Keratinocyte (primary cell): ENCODE measurements around the gene CIRBP. TPM values are rescaled to one million over a fixed set of nuclear protein-coding genes. Genes with fewer than 3 reads are reported as not detected.

ENCODE experiments used
- DNase-seq: peaks from one replicate; pipeline ENCODE4 v3.0.0-alpha.2; 2011; ENCODE audit warnings: low read depth, missing footprints, low spot score
- FAIRE-seq: peaks from 2 replicates; lab custom pipeline; 2011; peaks lifted over from hg19 to GRCh38; lab: Jason Lieb, UNC
- H2AFZ ChIP-seq: 2 replicates; pipeline ENCODE4 v1.6.0; 2012; ENCODE audit warnings: low read length, control low read depth, inconsistent platforms; ENCODE audit not compliant: control insufficient read depth
- H3K27ac ChIP-seq: 2 replicates; pipeline ENCODE4 v1.5.1; 2011; ENCODE audit warnings: low read length; ENCODE audit not compliant: control insufficient read depth, insufficient read depth
- H3K27me3 ChIP-seq: 3 replicates; pipeline ENCODE4 v1.6.0; 2011; ENCODE audit warnings: low read length; ENCODE audit not compliant: control insufficient read depth, insufficient read depth; ENCODE audit errors: extremely low read depth
- H3K36me3 ChIP-seq, 2 experiments: 2 replicates in 1 of 2; 3 replicates in 1 of 2; pipeline ENCODE4 v1.5.1; 2011; ENCODE audit warnings: low read length in 2 of 2, mild to moderate bottlenecking in 1 of 2; ENCODE audit not compliant: control insufficient read depth in 2 of 2, insufficient read depth in 2 of 2; ENCODE audit errors: extremely low read depth in 1 of 2
- H3K4me1 ChIP-seq: 3 replicates; pipeline ENCODE4 v1.5.1; 2011; ENCODE audit warnings: low read length; ENCODE audit not compliant: control insufficient read depth, insufficient read depth; ENCODE audit errors: extremely low read depth
- H3K4me2 ChIP-seq: 3 replicates; pipeline ENCODE4 v1.6.0; 2011; ENCODE audit warnings: low read depth, low read length; ENCODE audit not compliant: control insufficient read depth, insufficient read depth; ENCODE audit errors: extremely low read depth
- H3K4me3 ChIP-seq, 3 experiments: fragments of 200-600 bp in 1 of 3; sonication (generic) in 1 of 3; 2 replicates in 2 of 3; 3 replicates in 1 of 3; pipeline ENCODE4 v1.5.1; 2011 to 2016; ENCODE audit warnings: low read length in 3 of 3, mild to moderate bottlenecking in 3 of 3, control low read depth in 2 of 3, inconsistent platforms in 1 of 3, low read depth in 1 of 3, mixed read lengths in 1 of 3, mixed run types in 1 of 3, moderate library complexity in 1 of 3; ENCODE audit not compliant: control insufficient read depth in 2 of 3, insufficient read depth in 2 of 3; ENCODE audit errors: extremely low read depth in 1 of 3
- H3K79me2 ChIP-seq: 2 replicates; pipeline ENCODE4 v1.6.0; 2012; ENCODE audit warnings: low read length; ENCODE audit not compliant: control insufficient read depth, insufficient read depth
- H3K9ac ChIP-seq: 3 replicates; pipeline ENCODE4 v1.6.0; 2011; ENCODE audit warnings: low read length; ENCODE audit not compliant: control insufficient read depth, insufficient read depth; ENCODE audit errors: extremely low read depth
- H3K9me1 ChIP-seq: 3 replicates; pipeline ENCODE4 v1.6.0; 2011; ENCODE audit warnings: low read length; ENCODE audit not compliant: control insufficient read depth, insufficient read depth; ENCODE audit errors: extremely low read depth
- H3K9me3 ChIP-seq: 2 replicates; pipeline ENCODE4 v1.5.1; 2012; ENCODE audit warnings: low read depth, low read length; ENCODE audit not compliant: control insufficient read depth
- H4K20me1 ChIP-seq: 3 replicates; pipeline ENCODE4 v1.6.0; 2011; ENCODE audit warnings: low read length; ENCODE audit not compliant: control insufficient read depth, insufficient read depth; ENCODE audit errors: extremely low read depth
- EZH2 ChIP-seq: IDR thresholded peaks from one replicate; pipeline ENCODE4 v1.6.1; 2012; ENCODE audit warnings: inconsistent platforms, mild to moderate bottlenecking, low read length, moderate library complexity
- dilution Hi-C: fragments of 300-500 bp; cut with MboI; formaldehyde crosslinking; loops from one replicate; pipeline ENCODE4 v1.7.0; 2020; ENCODE audit warnings: low sequenced_read_pairs; ENCODE audit not compliant: extremely low pct_ligation_motif_present
- polyA plus RNA-seq, 5 experiments: library from polyadenylated mRNA; depleted of rRNA in 3 of 5; stranded (reverse) in 3 of 5; stranded (forward) in 1 of 5; unstranded in 1 of 5; fragments of >200 nt; gene quantifications; 1 replicate in 1 of 5; 2 replicates in 3 of 5; 3 replicates in 1 of 5; pipeline versions ENCODE4 v1.2.1 to v1.2.3, GENCODE V29; 2011 to 2012; ENCODE audit warnings: missing spikeins in 2 of 5, low read depth in 1 of 5, low replicate concordance in 1 of 5
- TF ChIP-seq, protein P1 (sequence below), 3 experiments: IDR thresholded peaks in 1 of 3; conservative IDR thresholded peaks in 1 of 3; optimal IDR thresholded peaks in 1 of 3; 2 replicates in 2 of 3; 3 replicates in 1 of 3; pipeline versions ENCODE3 to v1.5.1; 2011; ENCODE audit warnings: low read length in 3 of 3, mild to moderate bottlenecking in 3 of 3, moderate library complexity in 2 of 3, control low read depth in 1 of 3, inconsistent platforms in 1 of 3; ENCODE audit not compliant: insufficient read depth in 2 of 3; ENCODE audit errors: extremely low read depth in 1 of 3

CIRBP gene
- polyA plus RNA-seq, 1 donor (not counting 4 experiments of a cell fraction or from before 2014, with no cell fraction given) = 113 TPM

DNA sequence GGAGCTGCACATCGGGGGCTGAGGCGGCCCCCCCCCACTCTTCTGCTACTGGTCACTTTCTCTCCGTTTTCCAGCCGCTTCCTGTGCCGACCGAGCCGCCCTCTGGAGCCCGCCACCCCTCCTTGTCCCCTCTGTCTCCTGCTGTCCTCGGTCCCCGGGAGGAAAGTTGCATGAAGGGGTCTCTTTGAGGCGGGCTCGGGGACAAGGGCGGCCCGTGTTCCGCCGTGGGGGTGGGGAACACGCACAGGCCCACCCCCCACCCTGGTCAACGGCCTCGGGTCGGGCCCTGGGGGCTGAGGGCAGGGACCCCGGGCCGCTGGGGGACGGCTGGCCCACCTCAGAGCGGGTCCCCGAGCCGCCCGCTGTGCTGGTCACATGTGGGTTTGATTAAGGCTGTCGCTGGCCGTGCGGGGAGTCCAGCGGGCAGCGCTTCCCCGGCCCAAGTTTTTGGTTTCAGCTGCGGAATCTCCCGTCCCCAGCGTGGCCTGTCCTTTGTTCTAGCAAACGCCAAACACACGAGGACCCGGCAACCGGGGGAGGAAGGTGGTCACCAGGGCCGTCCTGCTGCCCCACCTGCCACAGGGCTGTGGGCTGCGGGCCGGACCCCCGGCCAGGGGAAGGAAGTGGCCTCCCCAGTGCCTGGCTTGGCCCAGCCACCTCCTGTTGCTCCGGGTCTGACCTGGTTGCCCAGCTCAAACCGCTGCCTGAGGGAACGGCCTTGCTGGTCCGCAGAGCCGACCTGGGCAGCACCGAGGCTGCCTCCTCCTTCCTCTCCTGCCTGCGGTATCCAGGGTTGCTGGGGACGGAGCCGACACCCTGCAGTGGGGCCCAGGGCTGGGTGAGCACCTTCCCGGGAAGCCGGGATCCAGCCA lies 18.5 kb downstream of the CIRBP start:
- H3K9me3 ChIP-seq = no peaks in the 10 kb centered on the region
- H2AFZ ChIP-seq = no peak overlapping the region
- no peak overlapping the region for H3K4me3 ChIP-seq
- no peak for DNase-seq
- H3K27me3 ChIP-seq = peaks cover 90% of the 10 kb centered on the region
- peaks cover 3% of the 10 kb centered on the region for H4K20me1 ChIP-seq
- no peak for FAIRE-seq
- no peak overlapping the region for H3K27ac ChIP-seq
- dilution Hi-C loops = no loop called here
- TF ChIP-seq, protein P1, sequence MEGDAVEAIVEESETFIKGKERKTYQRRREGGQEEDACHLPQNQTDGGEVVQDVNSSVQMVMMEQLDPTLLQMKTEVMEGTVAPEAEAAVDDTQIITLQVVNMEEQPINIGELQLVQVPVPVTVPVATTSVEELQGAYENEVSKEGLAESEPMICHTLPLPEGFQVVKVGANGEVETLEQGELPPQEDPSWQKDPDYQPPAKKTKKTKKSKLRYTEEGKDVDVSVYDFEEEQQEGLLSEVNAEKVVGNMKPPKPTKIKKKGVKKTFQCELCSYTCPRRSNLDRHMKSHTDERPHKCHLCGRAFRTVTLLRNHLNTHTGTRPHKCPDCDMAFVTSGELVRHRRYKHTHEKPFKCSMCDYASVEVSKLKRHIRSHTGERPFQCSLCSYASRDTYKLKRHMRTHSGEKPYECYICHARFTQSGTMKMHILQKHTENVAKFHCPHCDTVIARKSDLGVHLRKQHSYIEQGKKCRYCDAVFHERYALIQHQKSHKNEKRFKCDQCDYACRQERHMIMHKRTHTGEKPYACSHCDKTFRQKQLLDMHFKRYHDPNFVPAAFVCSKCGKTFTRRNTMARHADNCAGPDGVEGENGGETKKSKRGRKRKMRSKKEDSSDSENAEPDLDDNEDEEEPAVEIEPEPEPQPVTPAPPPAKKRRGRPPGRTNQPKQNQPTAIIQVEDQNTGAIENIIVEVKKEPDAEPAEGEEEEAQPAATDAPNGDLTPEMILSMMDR (optimal IDR thresholded peaks at IDR 0.05 in 1 of 3, IDR thresholded peaks at IDR 0.05 in 1 of 3, conservative IDR thresholded peaks at IDR 0.05 in 1 of 3; ENCODE audit: extremely low read depth in 1 of 3, insufficient read depth in 2 of 3, low read length in 3 of 3) = no peak
- peak; percentile 44 for TF ChIP-seq EZH2
- no peaks in the 10 kb centered on the region for H3K79me2 ChIP-seq
- no peaks in the 10 kb centered on the region for H3K9me1 ChIP-seq
- H3K4me2 ChIP-seq = no peak overlapping the region
- no peaks in the 10 kb centered on the region for H3K36me3 ChIP-seq
- H3K9ac ChIP-seq = no peak overlapping the region
- no peaks in the 10 kb centered on the region for H3K4me1 ChIP-seq

DNA sequence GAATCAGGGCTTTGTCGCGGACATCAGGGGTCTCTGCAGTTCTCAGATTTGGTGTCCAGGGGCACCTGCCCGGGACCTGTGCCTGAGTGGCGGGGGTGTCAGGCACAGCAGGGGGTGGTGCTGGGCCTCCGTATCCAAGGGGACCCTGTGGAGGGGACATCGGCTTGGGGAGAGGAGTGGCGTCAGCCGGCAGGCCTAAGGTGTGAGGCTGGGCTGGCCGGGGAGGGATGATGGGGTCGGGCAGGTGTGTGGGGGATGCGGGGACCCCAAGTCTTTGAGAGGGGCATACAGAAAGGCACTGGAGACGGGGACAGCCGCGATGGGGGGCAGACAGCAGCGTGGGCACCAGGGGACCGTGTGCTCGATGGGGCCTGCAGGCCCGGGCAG lies 19.1 kb downstream of the CIRBP start:
- Histone ChIP-seq H3K27me3 (peaks cover 91% of the 10 kb centered on the region), H3K9me1 (no peaks in the 10 kb centered on the region), H3K9me3 (no peaks in the 10 kb centered on the region), H2AFZ (no peak overlapping the region), H3K4me2 (no peak overlapping the region), H3K79me2 (no peaks in the 10 kb centered on the region), H3K9ac (no peak overlapping the region), H3K4me1 (no peaks in the 10 kb centered on the region), H3K4me3 (no peak overlapping the region), H4K20me1 (peaks cover 3% of the 10 kb centered on the region), H3K27ac (no peak overlapping the region), H3K36me3 (no peaks in the 10 kb centered on the region)
- dilution Hi-C loops = no loop called here
- FAIRE-seq = no peak
- DNase-seq = no peak
- TF ChIP-seq, protein P1 (optimal IDR thresholded peaks at IDR 0.05 in 1 of 3, IDR thresholded peaks at IDR 0.05 in 1 of 3, conservative IDR thresholded peaks at IDR 0.05 in 1 of 3; ENCODE audit: extremely low read depth in 1 of 3, insufficient read depth in 2 of 3, low read length in 3 of 3) = no peak
- TF ChIP-seq EZH2 = no peak
